ENCODE results near the gene TRIM44.

- no peak for TF ChIP-seq CTCF (IDR thresholded peaks at IDR 0.05)
- no peak for TF ChIP-seq EP300 (IDR thresholded peaks at IDR 0.05)
Observed at GRCh38 chr11:35841733-35842132, 179.2 kb downstream of the TRIM44 start.
